ENCODE measurements around the gene NCOA7.

DNA sequence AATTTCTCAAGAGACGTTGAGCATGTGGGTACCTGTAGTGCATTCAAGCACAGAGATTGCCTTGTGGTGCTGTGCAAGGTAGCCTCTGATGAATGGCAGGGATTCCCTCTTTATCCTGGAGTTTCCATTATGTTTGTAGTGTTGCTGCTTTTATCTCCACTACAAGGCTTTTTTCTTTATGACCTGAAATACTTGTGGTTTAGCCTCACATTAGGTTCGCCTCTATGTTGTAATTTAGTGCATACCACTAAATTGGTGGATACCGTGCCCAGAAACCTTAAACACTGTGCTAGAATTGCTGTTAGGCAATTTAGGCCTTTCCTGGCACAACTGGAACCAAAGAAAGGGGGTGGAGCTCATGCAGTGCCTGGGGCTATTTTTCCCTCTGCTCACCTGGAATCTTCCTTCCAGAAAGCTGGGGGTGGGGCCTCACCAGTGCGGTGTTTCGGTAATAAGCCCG is 76.8 kb downstream of the NCOA7 start:
- TF ChIP-seq CTCF (IDR thresholded peaks at IDR 0.05; ENCODE audit: insufficient read depth, low read length, poor library complexity, severe bottlenecking) = no peak
- no peak for TF ChIP-seq EZH2phosphoT487 (conservative IDR thresholded peaks at IDR 0.05; ENCODE audit: low read length)

All from SU-DHL-6 (cell line).